CD14-positive monocyte (primary cell): ENCODE measurements around the gene SLC31A1. TPM values are rescaled to one million over a fixed set of nuclear protein-coding genes. Genes with fewer than 3 reads are reported as not detected.

ENCODE experiments used
- DNase-seq, 3 donors: peaks; one replicate each; pipeline ENCODE4 v3.0.0-alpha.2; 2011 to 2022
- H2AFZ ChIP-seq: 2 replicates; pipeline ENCODE4 v1.6.0; 2012; ENCODE audit warnings: mild to moderate bottlenecking, low read depth, low read length, inconsistent platforms; ENCODE audit not compliant: insufficient read depth, poor library complexity, severe bottlenecking
- H3K27ac ChIP-seq, 2 donors: 1 replicate in 1 of 2; 2 replicates in 1 of 2; pipeline ENCODE4 v1.5.1; 2012 to 2013; ENCODE audit warnings: low read length in 2 of 2, control low read depth in 1 of 2, inconsistent platforms in 1 of 2, low read depth in 1 of 2, mild to moderate bottlenecking in 1 of 2
- H3K27me3 ChIP-seq, 2 donors: one replicate each; pipeline versions ENCODE4 v1.6.0 to v1.6.1; 2011 to 2013; ENCODE audit warnings: low read length in 2 of 2; ENCODE audit not compliant: control insufficient read depth in 2 of 2, insufficient read depth in 2 of 2
- H3K36me3 ChIP-seq, 2 donors: replicated peaks in 1 of 2; 1 replicate in 1 of 2; 2 replicates in 1 of 2; pipeline versions ENCODE4 v1.5.1 to v1.6.1; 2012 to 2013; ENCODE audit warnings: low read length in 2 of 2, control low read depth in 1 of 2, inconsistent platforms in 1 of 2, mild to moderate bottlenecking in 1 of 2; ENCODE audit not compliant: insufficient read depth in 2 of 2, control insufficient read depth in 1 of 2
- H3K4me1 ChIP-seq, 2 donors: 1 replicate in 1 of 2; 2 replicates in 1 of 2; pipeline versions ENCODE4 v1.5.1 to v1.6.1; 2012 to 2013; ENCODE audit warnings: low read length in 2 of 2, control low read depth in 1 of 2, inconsistent platforms in 1 of 2, mild to moderate bottlenecking in 1 of 2, moderate library complexity in 1 of 2; ENCODE audit not compliant: insufficient read depth in 2 of 2, control insufficient read depth in 1 of 2
- H3K4me2 ChIP-seq: replicated peaks from 2 replicates; pipeline ENCODE3; 2012; ENCODE audit warnings: low read length, moderate library complexity, mild to moderate bottlenecking; ENCODE audit not compliant: poor library complexity, severe bottlenecking; ENCODE audit errors: extremely low read depth
- H3K4me3 ChIP-seq, 3 experiments: fragments of 200-600 bp in 1 of 3; sonication (generic) in 1 of 3; replicated peaks in 1 of 3; 1 replicate in 2 of 3; 2 replicates in 1 of 3; pipeline ENCODE4 v1.5.1; 2011 to 2013; ENCODE audit warnings: low read length in 3 of 3, mild to moderate bottlenecking in 3 of 3, control low read depth in 2 of 3, low read depth in 2 of 3, inconsistent platforms in 1 of 3, moderate library complexity in 1 of 3
- H3K79me2 ChIP-seq: 2 replicates; pipeline ENCODE4 v1.6.0; 2012; ENCODE audit warnings: mild to moderate bottlenecking, control low read depth, inconsistent platforms, low read length, moderate library complexity; ENCODE audit not compliant: insufficient read depth
- H3K9ac ChIP-seq: 2 replicates; pipeline ENCODE4 v1.6.0; 2017; ENCODE audit warnings: low read length, mild to moderate bottlenecking; ENCODE audit not compliant: insufficient read depth, poor library complexity, severe bottlenecking
- H3K9me3 ChIP-seq, 2 donors: replicated peaks in 1 of 2; 1 replicate in 1 of 2; 2 replicates in 1 of 2; pipeline versions ENCODE4 v1.5.1 to v1.6.1; 2012 to 2013; ENCODE audit warnings: low read length in 2 of 2, control low read depth in 1 of 2; ENCODE audit not compliant: control insufficient read depth in 1 of 2, insufficient read depth in 1 of 2
- H4K20me1 ChIP-seq: 2 replicates; pipeline ENCODE4 v1.6.0; 2012; ENCODE audit warnings: mild to moderate bottlenecking, low read length, control low read depth, moderate library complexity; ENCODE audit not compliant: insufficient read depth
- H3K27ac Mint-ChIP-seq, 7 donors: one replicate each; pipeline ENCODE4 v1.8.0; 2020; ENCODE audit warnings: mild to moderate bottlenecking in 7 of 7, mixed read lengths in 7 of 7, moderate library complexity in 6 of 7, inconsistent platforms in 2 of 7
- H3K27me3 Mint-ChIP-seq, 3 donors: one replicate each; pipeline ENCODE4 v1.8.0; 2021 to 2022; ENCODE audit warnings: low read depth in 3 of 3, mild to moderate bottlenecking in 3 of 3, mixed read lengths in 3 of 3, moderate library complexity in 3 of 3, inconsistent platforms in 1 of 3
- H3K36me3 Mint-ChIP-seq, 2 donors: one replicate each; pipeline ENCODE4 v1.8.0; 2020; ENCODE audit warnings: mixed read lengths in 2 of 2, inconsistent platforms in 1 of 2, mild to moderate bottlenecking in 1 of 2
- H3K4me1 Mint-ChIP-seq: one replicate; pipeline ENCODE4 v1.8.0; 2020; ENCODE audit warnings: mild to moderate bottlenecking, mixed read lengths
- H3K4me3 Mint-ChIP-seq, 2 donors: one replicate each; pipeline ENCODE4 v1.8.0; 2020; ENCODE audit warnings: mild to moderate bottlenecking in 2 of 2, mixed read lengths in 2 of 2, moderate library complexity in 1 of 2
- H3K9me3 Mint-ChIP-seq, 7 donors: one replicate each; pipeline ENCODE4 v1.8.0; 2020 to 2022; ENCODE audit warnings: mixed read lengths in 7 of 7, mild to moderate bottlenecking in 6 of 7, moderate library complexity in 6 of 7, inconsistent platforms in 2 of 7
- WGBS: methylation state at CpG from one replicate; pipeline ENCODE4 v1.1.5; 2013; ENCODE audit warnings: missing lambda C conversion rate; ENCODE audit not compliant: insufficient coverage; 5-methylcytosine and 5-hydroxymethylcytosine counted together
- intact Hi-C, 2 donors: fragments of 100-400 bp; cut with micrococcal nuclease; formaldehyde crosslinking; loops; one replicate each; pipeline versions ENCODE4 v1.15.0 to v1.15.1; 2023
- polyA plus RNA-seq, 3 donors: library from polyadenylated mRNA; depleted of rRNA in 1 of 3; unstranded in 2 of 3; stranded (reverse) in 1 of 3; fragments of 300-500 nt in 2 of 3; fragments of >200 nt in 1 of 3; fragmentation: Illumina TruSeq in 2 of 3; gene quantifications; 1 replicate in 2 of 3; 2 replicates in 1 of 3; pipeline ENCODE4 v1.2.3, GENCODE V29; 2012 to 2021
- TF ChIP-seq, protein P1 (sequence below): fragments of 200-600 bp; IDR thresholded peaks from one replicate; pipeline ENCODE4 v1.8.0; 2022; ENCODE audit warnings: antibody characterized with exemption, mild to moderate bottlenecking

SLC31A1 gene
- polyA plus RNA-seq, 3 donors: 20.4 to 49.0 (median 38.8) TPM

DNA sequence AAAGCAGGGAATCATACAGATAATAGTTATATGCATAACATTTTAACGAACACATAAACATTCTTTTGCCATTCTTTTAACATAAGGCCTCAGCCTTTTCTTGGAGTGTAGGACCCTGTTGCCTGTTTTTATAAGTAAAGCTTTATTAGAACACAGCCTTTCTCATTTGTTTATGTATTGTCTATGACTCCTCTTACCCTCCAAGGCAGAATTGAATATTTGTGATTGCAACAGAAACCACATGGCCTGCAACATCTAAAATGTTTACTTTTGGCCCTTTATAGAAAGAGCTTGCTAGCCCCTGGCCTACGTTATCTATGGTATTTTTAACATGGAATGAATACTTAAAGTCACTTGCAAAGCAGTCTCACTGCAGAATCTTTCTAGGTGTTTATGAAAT lies 2.6 kb downstream of the SLC31A1 start:
- H3K4me1 ChIP-seq: peaks cover 48 to 66% of the 10 kb centered on the region in 2 donors
- H3K4me3 ChIP-seq: no peak overlapping the region
- peaks cover 9 to 18% of the 10 kb centered on the region in 2 donors for H3K36me3 Mint-ChIP-seq
- no peaks in the 10 kb centered on the region for H3K27me3 Mint-ChIP-seq
- H3K79me2 ChIP-seq: peaks cover 83% of the 10 kb centered on the region
- no peak overlapping the region for H3K27ac ChIP-seq
- no peak overlapping the region for H2AFZ ChIP-seq
- no peak for DNase-seq
- intact Hi-C loops: no loop called here
- no CpG with 5 or more reads among the region's 2 CpGs for WGBS
- peaks cover 0 to 3% (median 0%) of the 10 kb centered on the region in 7 donors for H3K9me3 Mint-ChIP-seq
- H3K4me2 ChIP-seq: no peak overlapping the region
- peaks cover 61% of the 10 kb centered on the region for H3K4me1 Mint-ChIP-seq
- no peak overlapping the region for H3K4me3 Mint-ChIP-seq
- H3K9me3 ChIP-seq: no peaks in the 10 kb centered on the region
- H3K27me3 ChIP-seq: no peaks in the 10 kb centered on the region
- TF ChIP-seq, protein P1, sequence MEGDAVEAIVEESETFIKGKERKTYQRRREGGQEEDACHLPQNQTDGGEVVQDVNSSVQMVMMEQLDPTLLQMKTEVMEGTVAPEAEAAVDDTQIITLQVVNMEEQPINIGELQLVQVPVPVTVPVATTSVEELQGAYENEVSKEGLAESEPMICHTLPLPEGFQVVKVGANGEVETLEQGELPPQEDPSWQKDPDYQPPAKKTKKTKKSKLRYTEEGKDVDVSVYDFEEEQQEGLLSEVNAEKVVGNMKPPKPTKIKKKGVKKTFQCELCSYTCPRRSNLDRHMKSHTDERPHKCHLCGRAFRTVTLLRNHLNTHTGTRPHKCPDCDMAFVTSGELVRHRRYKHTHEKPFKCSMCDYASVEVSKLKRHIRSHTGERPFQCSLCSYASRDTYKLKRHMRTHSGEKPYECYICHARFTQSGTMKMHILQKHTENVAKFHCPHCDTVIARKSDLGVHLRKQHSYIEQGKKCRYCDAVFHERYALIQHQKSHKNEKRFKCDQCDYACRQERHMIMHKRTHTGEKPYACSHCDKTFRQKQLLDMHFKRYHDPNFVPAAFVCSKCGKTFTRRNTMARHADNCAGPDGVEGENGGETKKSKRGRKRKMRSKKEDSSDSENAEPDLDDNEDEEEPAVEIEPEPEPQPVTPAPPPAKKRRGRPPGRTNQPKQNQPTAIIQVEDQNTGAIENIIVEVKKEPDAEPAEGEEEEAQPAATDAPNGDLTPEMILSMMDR: no peak
- H3K36me3 ChIP-seq: peaks cover 3 to 19% of the 10 kb centered on the region in 2 donors
- H4K20me1 ChIP-seq: peaks cover 28% of the 10 kb centered on the region
- H3K27ac Mint-ChIP-seq: no peak overlapping the region
- no peak overlapping the region for H3K9ac ChIP-seq

DNA sequence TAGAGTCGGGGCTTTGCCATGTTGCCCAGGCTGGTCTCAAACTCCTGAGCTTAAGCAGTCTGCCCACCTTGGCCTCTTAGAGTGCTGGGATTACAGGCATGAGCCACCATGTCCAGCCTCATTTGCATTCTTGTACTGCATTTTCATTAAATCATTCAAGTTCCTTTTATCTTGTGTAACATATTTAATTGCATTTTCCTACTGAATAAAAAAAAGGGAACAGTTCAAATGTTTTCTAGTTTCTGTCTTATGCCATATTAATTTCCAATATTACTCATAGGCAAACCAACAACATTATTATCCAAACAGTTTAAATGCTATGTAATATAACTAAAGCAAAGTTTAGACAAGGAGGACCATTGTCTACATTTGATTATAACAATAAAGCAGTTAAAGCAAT lies 6.1 kb downstream of the SLC31A1 start:
- intact Hi-C loops: no loop called here
- H3K4me3 Mint-ChIP-seq: no peak overlapping the region
- peak in 2 of 3 donors; percentile 22 to 36 for DNase-seq
- peak overlapping the region; percentile 11 for H3K4me2 ChIP-seq
- peaks cover 57% of the 10 kb centered on the region for H3K4me1 Mint-ChIP-seq
- peaks cover 16% of the 10 kb centered on the region for H4K20me1 ChIP-seq
- no peaks in the 10 kb centered on the region for H3K27me3 ChIP-seq
- peak overlapping the region; percentile 29 to 72 for H3K27ac ChIP-seq
- H2AFZ ChIP-seq: no peak overlapping the region
- H3K9ac ChIP-seq: no peak overlapping the region
- H3K4me3 ChIP-seq: no peak overlapping the region
- no CpG with 5 or more reads among the region's 1 CpG for WGBS
- no peaks in the 10 kb centered on the region for H3K9me3 ChIP-seq
- H3K27ac Mint-ChIP-seq: peak overlapping the region; percentile 60 to 84 (median 81)
- TF ChIP-seq, protein P1: no peak
- peaks cover 13 to 21% of the 10 kb centered on the region in 2 donors for H3K36me3 Mint-ChIP-seq
- H3K27me3 Mint-ChIP-seq: no peaks in the 10 kb centered on the region
- H3K79me2 ChIP-seq: peaks cover 91% of the 10 kb centered on the region
- H3K36me3 ChIP-seq: peaks cover 3 to 19% of the 10 kb centered on the region in 2 donors
- no peaks in the 10 kb centered on the region for H3K9me3 Mint-ChIP-seq
- H3K4me1 ChIP-seq: peaks cover 36 to 59% of the 10 kb centered on the region in 2 donors
